Astrocyte (in vitro differentiated cells and primary cell): ENCODE results near the gene CABCOCO1.

ENCODE experiments used
- CTCF ChIP-seq: IDR thresholded peaks from 2 replicates; pipeline ENCODE4 v1.5.1; 2011; ENCODE audit warnings: low read depth, mild to moderate bottlenecking, inconsistent platforms, low read length, moderate library complexity; ENCODE audit not compliant: insufficient read depth
- EZH2 ChIP-seq: IDR thresholded peaks from 2 replicates; pipeline ENCODE4 v1.6.1; 2012; ENCODE audit warnings: mild to moderate bottlenecking, low read length, inconsistent platforms; ENCODE audit not compliant: insufficient read depth

- TF ChIP-seq CTCF, result no peak
- TF ChIP-seq EZH2, result no peak
Observed at GRCh38 chr10:61757001-61757400, 94.3 kb downstream of the CABCOCO1 start.
